HEK293T (cell line): ENCODE measurements around the gene NKD2.

ENCODE experiments used
- ELF4 ChIP-seq: fragments of 450-650 bp; IDR thresholded peaks from 2 replicates; pipeline ENCODE4 v1.6.1; 2017; ENCODE audit warnings: antibody characterized with exemption
- FOXM1 ChIP-seq: fragments of 450-650 bp; IDR thresholded peaks from 2 replicates; pipeline ENCODE4 v1.6.1; 2017; ENCODE audit warnings: mild to moderate bottlenecking, borderline replicate concordance
- SP1 ChIP-seq: fragments of 450-650 bp; IDR thresholded peaks from 2 replicates; pipeline ENCODE4 v1.6.1; 2017

DNA sequence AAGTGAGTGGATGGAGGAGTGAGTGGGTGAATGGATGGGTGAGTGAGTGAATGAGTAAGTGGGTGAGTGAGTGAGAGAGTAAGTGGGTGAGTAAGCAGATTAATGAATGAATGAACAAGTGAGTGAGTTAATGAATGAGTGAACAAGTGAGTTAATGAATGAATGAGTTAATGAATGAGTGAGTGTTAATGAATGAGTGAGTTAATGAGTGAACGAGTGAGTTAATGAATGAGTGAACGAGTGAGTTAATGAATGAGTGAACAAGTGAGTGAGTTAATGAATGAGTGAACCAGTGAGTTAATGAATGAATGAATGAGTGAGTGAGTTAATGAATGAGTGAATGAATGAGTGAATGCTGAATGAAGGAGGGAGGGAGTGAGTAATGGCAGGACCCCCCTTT, 26.4 kb downstream of the NKD2 start:
- TF ChIP-seq ELF4 = no peak
- TF ChIP-seq FOXM1 = no peak
- TF ChIP-seq SP1 = no peak
